ENCODE results near the gene GPA33. TPM values are rescaled to one million over a fixed set of nuclear protein-coding genes. Genes with fewer than 3 reads are reported as not detected.

Gene GPA33
- total RNA-seq, 1 experiment from 2014 or later: 0.19 TPM

DNA sequence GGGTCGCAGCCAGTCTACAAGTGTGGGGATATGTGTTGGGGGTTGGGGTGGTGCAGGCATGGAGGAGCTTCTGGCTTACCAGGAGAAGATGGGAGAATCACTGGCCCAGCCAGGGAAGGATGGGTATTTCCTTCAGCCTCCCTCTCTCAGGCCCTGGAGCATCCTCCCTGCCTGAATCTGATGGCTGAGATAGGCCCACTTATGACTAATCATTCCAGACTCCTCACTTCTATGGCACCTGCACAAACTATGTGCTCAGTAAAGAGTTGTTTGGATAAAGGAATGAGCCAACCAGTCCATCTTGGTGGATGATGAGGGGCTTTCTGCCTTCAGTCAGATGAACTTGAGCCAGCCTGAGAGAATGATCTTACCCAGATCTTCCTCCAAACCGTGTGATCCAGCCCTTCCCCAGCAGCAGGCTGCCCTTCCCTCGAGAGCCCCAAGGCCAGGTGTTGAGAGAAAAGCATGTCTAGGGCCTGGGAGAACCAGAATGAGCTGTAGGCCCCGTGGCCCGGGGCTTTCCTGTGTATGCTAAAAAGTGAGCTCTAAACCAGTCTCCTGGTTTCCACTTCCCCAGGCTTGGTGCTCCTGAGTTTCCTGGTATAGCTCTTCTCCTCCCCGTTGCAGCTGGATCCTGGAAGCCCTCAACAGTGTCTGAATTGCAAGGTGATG, 1.3 kb downstream of the GPA33 start:
- no peak for DNase-seq (ENCODE audit: low read depth)

GRCh38 chr1:167086768-167087167, 3.4 kb downstream of the GPA33 start:
- no peak for DNase-seq (ENCODE audit: low read depth)

- no peak for DNase-seq (ENCODE audit: low read depth)
Measured at GRCh38 chr1:167086033-167086432, 4.1 kb downstream of the GPA33 start.

- no peak for DNase-seq (ENCODE audit: low read depth)
Measured at GRCh38 chr1:167084757-167085156, 5.4 kb downstream of the GPA33 start.

GRCh38 chr1:167083871-167084270, 6.3 kb downstream of the GPA33 start:
- DNase-seq (ENCODE audit: low read depth): no peak

DNA sequence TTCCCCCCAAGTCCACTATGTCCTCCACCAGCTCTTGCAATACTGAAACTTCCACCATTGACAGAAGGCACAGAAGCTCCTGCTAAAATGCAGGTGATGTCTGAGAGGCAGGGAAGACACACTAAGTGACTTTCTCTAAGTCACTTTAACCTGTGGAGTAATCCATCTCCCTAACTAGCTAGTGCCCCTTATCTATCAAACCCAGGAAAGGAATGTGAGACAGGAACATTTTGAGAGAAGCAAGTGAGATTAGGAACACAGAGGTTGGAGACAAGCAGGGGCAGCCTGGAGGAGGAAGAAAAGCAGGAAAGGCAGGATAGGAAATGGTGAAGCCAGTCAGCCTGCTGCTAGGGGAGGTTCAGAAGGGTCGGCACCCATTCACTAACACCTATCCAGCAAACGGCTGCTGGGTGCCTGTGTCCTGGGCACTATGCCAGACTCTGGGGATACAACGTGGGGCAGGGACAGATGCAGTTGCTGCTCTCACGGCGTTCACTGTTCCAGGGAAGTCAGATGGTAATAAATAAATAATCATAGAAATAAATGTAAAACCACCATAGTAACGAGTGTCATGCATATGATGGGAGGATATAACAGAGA, 7.0 kb downstream of the GPA33 start:
- no peak for DNase-seq (ENCODE audit: low read depth)

GRCh38 chr1:167082511-167083027, 7.6 kb downstream of the GPA33 start:
- no peak for DNase-seq (ENCODE audit: low read depth)

DNA sequence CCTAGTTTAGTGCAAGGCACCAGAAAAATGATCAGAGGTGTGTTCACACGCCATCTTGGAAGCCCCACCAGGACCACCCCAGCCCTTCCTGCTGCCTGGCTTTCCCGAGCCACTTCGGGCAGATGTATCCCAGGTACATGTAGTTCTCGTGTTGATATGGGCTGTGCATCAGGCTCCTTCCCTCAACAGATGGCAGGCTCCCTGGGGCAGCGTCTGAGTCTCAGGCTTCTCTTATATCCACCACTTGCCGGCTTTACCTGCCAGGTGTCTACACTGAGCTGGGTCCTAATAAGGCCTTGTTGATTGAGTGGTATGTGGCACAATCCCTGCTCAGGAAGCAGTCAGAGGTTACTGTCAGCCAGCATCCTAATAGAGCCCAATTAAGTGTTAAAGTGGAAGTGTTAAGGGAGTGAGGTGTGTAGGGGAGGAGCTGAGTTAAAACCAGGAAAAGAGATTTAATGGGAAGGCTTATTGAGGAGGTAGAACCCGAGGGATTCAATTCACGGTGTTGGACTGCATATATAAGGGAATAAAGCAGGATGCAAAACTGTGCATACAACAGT, 8.5 kb downstream of the GPA33 start:
- no peak for DNase-seq (ENCODE audit: low read depth)

DNA sequence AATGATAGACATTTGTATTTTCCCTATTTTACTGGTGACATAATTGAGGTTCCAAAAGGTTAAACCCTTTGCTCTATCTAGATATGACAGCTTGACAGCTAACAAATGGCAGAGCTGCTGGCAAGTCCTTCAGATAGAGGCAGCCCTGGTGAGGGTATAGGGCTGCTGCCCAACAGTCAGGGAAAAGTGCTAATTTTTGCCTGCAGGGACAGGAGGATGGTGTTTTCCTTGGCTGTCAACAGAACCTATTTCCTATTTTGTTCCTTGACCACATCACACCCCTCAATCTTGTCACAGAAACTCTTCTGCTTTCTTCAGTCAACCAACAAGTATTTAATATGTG, 12.3 kb downstream of the GPA33 start:
- DNase-seq (ENCODE audit: low read depth): no peak

DNA sequence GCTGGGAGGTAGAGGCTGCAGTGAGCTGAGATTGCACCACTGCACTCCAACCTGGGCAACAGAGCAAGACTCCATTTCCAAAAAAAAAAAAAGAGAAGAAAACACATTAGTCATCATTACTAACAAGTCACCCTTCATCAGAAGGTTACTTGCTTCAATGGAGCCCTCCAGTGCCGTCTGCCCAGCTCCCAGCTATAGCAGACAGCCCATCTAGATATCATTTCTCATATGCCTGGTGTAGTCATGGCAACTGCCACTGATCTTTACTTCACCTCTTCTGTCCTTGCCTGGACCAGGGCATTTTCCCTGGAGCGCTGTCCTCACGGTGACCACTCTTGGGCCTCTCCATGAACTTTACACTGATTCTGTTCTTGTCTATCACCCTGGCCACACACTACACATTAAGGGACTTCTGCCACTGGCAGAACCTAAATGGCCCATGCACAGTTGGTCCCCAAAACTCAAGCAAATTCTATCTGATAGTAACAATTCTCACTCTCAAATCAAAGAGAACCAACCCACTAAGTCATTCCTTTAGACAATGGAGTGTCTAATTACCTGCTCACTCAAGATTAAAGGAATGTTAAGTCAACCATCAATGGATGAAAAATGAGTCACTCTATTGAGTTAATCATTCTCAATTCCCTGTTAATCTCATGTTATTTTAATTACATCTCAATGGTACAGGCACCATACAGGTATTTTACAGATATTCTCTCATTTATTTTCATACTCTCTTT, 12.9 kb downstream of the GPA33 start:
- DNase-seq (ENCODE audit: low read depth): no peak

DNA sequence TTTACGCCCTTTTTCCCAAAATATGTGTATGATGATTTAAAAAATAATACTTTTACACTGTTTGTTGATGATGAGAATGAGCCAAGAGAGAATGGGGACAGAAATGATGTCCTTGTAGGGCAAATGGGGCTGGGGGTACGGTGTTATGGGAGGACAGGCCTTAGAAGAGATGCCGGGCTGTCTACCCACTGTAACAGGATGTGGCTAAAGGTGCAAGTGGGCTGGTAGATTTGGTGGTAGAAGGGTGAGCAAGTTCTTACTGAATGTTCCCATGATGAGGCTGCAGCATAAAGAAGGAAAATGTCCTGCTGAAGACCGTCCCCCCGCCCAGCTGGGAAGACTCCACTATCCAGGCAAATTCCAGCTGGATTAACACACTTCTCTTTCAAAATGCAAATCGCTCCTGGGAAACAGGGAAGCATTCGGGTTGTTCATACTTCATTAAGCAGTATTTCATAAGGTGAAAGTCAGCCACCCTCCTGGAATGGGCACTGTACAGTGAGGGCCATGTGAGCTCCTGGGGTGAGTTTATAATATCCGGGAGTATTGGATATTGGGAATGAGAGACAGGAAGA, 14.0 kb downstream of the GPA33 start:
- no peak for DNase-seq (ENCODE audit: low read depth)

DNA sequence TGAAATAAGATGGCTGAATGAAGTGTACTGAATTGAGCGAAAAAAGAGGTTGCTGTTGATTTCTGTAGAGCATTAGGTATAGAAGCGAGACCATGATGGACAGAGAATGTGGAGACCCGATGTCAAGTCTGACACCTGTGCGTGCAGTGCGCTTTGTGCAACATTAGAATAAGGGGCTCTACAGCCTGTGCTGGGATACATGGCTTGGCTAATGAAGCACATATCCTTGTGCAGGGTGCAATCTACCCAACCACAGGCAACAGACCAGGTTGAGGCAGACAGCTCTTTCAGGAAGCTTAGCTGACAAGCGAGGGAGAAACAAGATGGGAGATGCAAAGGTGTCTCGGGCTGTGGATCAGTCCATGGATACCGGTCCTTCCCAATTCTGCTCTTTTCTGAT, 18.9 kb downstream of the GPA33 start:
- DNase-seq (ENCODE audit: low read depth): no peak

GRCh38 chr1:167068761-167069160, 21.4 kb downstream of the GPA33 start:
- DNase-seq (ENCODE audit: low read depth): no peak

DNA sequence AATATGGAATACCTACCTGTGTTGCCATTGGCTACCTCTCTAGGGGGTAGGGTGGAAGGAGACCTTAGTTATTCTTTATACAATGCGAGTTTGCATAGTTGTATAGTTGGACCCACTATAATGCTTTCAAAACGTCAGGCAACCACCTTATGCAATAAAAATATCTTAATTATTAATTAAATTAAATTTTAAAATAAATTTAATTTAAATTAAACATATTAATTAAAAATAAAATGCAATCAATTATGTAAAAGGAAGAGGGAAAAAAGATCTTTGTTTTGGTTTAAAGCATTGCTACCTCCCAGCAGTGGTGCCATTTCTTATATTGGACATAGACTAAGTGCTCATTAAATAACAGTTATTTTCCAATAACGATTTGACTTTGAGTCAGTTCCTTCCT, 22.3 kb downstream of the GPA33 start:
- DNase-seq (ENCODE audit: low read depth): no peak

DNA sequence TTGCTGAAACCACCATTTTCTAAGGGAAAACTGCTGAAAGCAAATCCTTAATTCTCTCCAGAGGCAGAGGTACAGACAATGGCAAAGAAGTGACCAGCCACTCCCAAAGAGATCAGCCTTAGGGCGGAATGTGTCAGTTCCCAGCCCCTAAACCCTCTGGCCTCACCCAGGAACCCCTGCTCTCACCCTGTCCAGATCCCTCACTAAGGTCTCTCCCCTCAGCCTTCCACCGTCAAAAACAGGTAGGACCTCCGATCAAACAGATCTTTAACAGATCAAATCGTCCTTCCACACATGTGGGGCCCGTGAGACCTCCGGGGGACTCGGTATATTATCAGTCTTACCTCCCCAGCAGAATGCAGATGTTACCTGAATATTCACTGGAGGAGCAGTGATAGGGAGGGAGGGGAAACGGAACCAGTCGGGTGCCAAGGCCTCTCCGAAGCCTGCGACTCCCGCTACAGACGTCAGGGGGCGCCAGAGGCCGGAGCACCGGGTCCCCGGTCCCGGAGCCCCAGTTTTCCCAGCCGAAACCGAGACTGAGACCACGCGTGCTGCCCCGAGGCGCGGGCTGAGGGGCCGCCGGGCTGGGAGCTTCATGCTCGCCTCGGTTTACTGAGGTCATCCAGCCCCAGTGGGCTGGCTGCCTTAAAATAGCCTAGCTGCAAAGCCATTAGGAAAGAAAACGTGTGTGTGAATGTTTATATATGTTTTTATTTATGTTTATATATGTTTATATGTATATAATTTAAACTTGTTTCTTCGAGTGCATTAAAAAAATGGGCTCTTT, 23.6 kb downstream of the GPA33 start:
- peak; percentile 64 for DNase-seq (ENCODE audit: low read depth)

DNA sequence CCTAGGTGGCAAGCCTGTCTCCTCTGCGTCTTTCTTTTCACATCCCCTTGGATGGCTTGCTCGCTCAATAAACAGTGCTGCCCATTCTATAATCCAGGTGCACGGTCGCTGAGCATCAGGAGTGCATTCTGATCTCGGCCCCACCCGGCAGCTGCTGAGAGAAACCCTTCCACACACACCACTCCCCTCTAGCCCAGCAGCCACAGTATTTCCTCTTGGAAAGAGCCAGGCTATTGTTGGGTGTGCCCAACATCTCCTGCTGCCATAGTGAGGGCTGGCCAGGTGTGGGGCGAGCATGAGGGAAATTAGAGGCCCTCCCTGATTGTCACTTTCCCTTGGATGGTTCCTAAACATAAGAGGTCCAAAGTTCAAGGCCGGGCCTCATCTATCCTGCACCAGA, 24.7 kb downstream of the GPA33 start:
- no peak for DNase-seq (ENCODE audit: low read depth)

- no peak for DNase-seq (ENCODE audit: low read depth)
Measured at GRCh38 chr1:167064621-167065020, 25.6 kb downstream of the GPA33 start.

DNA sequence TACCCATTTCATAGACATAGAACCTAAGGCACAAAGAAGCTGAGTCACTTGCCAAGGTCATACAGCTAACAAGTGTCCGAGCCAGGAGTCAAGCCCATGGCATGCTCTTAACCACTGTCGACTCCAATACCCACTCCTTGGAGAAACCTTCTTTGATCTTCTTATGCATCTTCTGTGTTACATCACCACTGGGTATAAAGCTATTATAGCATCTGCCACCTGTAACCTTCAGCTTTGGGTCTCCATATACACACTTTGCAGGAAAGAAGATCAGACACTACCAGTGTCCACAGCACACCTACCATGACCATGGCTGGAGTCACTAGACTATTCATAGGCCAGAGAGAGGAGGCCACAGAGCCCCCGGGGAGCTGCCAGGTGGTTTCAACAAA, 29.1 kb downstream of the GPA33 start:
- DNase-seq (ENCODE audit: low read depth): no peak

GRCh38 chr1:167060141-167061072, 29.8 kb downstream of the GPA33 start:
- no peak for DNase-seq (ENCODE audit: low read depth)

DNA sequence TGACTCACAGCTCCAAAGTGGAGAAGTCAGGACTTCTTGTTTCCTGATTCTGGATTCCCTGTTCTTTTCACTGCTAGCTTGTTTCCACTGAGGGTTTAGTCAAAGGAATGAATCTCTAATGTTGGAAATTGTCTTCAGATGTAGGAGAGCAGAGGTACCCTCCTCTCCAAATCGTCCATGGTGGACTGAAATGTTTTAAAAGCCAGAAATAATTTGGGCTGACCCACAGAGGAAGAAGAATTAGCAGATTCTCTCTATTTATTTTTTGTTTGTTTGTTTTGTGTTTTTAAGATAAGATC, 30.4 kb downstream of the GPA33 start:
- DNase-seq (ENCODE audit: low read depth): no peak
